Dendritic cell treated with granulocyte-macrophage colony-stimulating factor and Interleukin-4, amounts not matched to agents 40 ng/mL and 50 ng/mL, for 4 days (primary cell): ENCODE data around the gene PEA15.

Source experiments
- H3K27ac Mint-ChIP-seq: one replicate; pipeline ENCODE4 v1.8.0; 2022; ENCODE audit warnings: mild to moderate bottlenecking, mixed read lengths
- H3K27me3 Mint-ChIP-seq: one replicate; pipeline ENCODE4 v1.8.0; 2022; ENCODE audit warnings: mild to moderate bottlenecking, mixed read lengths
- H3K36me3 Mint-ChIP-seq: one replicate; pipeline ENCODE4 v1.8.0; 2022; ENCODE audit warnings: low read depth, mixed read lengths
- H3K4me1 Mint-ChIP-seq: one replicate; pipeline ENCODE4 v1.8.0; 2022; ENCODE audit warnings: low read depth, mixed read lengths
- H3K4me3 Mint-ChIP-seq: one replicate; pipeline ENCODE4 v1.8.0; 2022; ENCODE audit warnings: mild to moderate bottlenecking, moderate library complexity, mixed read lengths
- H3K9me3 Mint-ChIP-seq: one replicate; pipeline ENCODE4 v1.8.0; 2022; ENCODE audit warnings: mixed read lengths
- intact Hi-C: fragments of 100-400 bp; cut with micrococcal nuclease; formaldehyde crosslinking; loops from one replicate; pipeline ENCODE4 v1.15.0; 2022

Gene PEA15

GRCh38 chr1:160207118-160207650 is 2.0 kb downstream of the PEA15 start:
- H3K36me3 Mint-ChIP-seq = peaks cover 63% of the 10 kb centered on the region
- H3K27ac Mint-ChIP-seq = peak overlapping the region; percentile 69
- no peaks in the 10 kb centered on the region for H3K27me3 Mint-ChIP-seq
- peaks cover 77% of the 10 kb centered on the region for H3K4me1 Mint-ChIP-seq
- no peak overlapping the region for H3K4me3 Mint-ChIP-seq
- no peaks in the 10 kb centered on the region for H3K9me3 Mint-ChIP-seq
- intact Hi-C loops = no loop called here

GRCh38 chr1:160207771-160208556 is 2.8 kb downstream of the PEA15 start:
- intact Hi-C loops = no loop called here
- Mint-ChIP-seq H3K36me3 (peaks cover 70% of the 10 kb centered on the region), H3K9me3 (no peaks in the 10 kb centered on the region), H3K27me3 (no peaks in the 10 kb centered on the region), H3K4me3 (peak overlapping the region; percentile 22), H3K27ac (no peak overlapping the region), H3K4me1 (peaks cover 77% of the 10 kb centered on the region)

GRCh38 chr1:160208557-160209320 is 3.6 kb downstream of the PEA15 start:
- Mint-ChIP-seq H3K4me3 (no peak overlapping the region), H3K4me1 (peaks cover 83% of the 10 kb centered on the region), H3K27me3 (no peaks in the 10 kb centered on the region), H3K9me3 (no peaks in the 10 kb centered on the region), H3K27ac (no peak overlapping the region), H3K36me3 (peaks cover 78% of the 10 kb centered on the region)
- intact Hi-C loops = no loop called here

- H3K4me3 Mint-ChIP-seq = no peak overlapping the region
- H3K36me3 Mint-ChIP-seq = peaks cover 86% of the 10 kb centered on the region
- no peaks in the 10 kb centered on the region for H3K9me3 Mint-ChIP-seq
- no peak overlapping the region for H3K27ac Mint-ChIP-seq
- no peaks in the 10 kb centered on the region for H3K27me3 Mint-ChIP-seq
- intact Hi-C loops = no loop called here
- H3K4me1 Mint-ChIP-seq = peaks cover 82% of the 10 kb centered on the region
Observed at GRCh38 chr1:160209321-160210046, 4.3 kb downstream of the PEA15 start.

- Mint-ChIP-seq H3K27me3 (no peaks in the 10 kb centered on the region), H3K36me3 (peaks cover 91% of the 10 kb centered on the region), H3K4me3 (no peak overlapping the region), H3K9me3 (no peaks in the 10 kb centered on the region), H3K4me1 (peaks cover 86% of the 10 kb centered on the region), H3K27ac (no peak overlapping the region)
- intact Hi-C loops = no loop called here
Observed at GRCh38 chr1:160210561-160210960, 5.4 kb downstream of the PEA15 start.

- intact Hi-C loops = no loop called here
- Mint-ChIP-seq H3K36me3 (peaks cover 95% of the 10 kb centered on the region), H3K4me1 (peaks cover 89% of the 10 kb centered on the region), H3K9me3 (no peaks in the 10 kb centered on the region), H3K27me3 (no peaks in the 10 kb centered on the region), H3K27ac (no peak overlapping the region), H3K4me3 (no peak overlapping the region)
Observed at GRCh38 chr1:160211046-160211790, 6.0 kb downstream of the PEA15 start.

GRCh38 chr1:160214481-160215140 is 9.4 kb downstream of the PEA15 start:
- intact Hi-C loops = no loop called here
- Mint-ChIP-seq H3K36me3 (peaks cover 99% of the 10 kb centered on the region), H3K27me3 (no peaks in the 10 kb centered on the region)

GRCh38 chr1:160216301-160216700 is 11.1 kb downstream of the PEA15 start:
- H3K4me3 Mint-ChIP-seq = no peak overlapping the region
- peaks cover 99% of the 10 kb centered on the region for H3K36me3 Mint-ChIP-seq
- peaks cover 54% of the 10 kb centered on the region for H3K4me1 Mint-ChIP-seq
- no peak overlapping the region for H3K27ac Mint-ChIP-seq
- no peaks in the 10 kb centered on the region for H3K27me3 Mint-ChIP-seq
- no peaks in the 10 kb centered on the region for H3K9me3 Mint-ChIP-seq
- intact Hi-C loops = no loop called here

More at GRCh38 chr1:160214481-160215140, 9.4 kb downstream of the PEA15 start:
- Mint-ChIP-seq H3K4me1 (peaks cover 62% of the 10 kb centered on the region), H3K4me3 (no peak overlapping the region), H3K9me3 (no peaks in the 10 kb centered on the region), H3K27ac (peak overlapping the region; percentile 19)

GRCh38 chr1:160217481-160218051 is 12.4 kb downstream of the PEA15 start:
- no peaks in the 10 kb centered on the region for H3K27me3 Mint-ChIP-seq
- no peak overlapping the region for H3K4me3 Mint-ChIP-seq
- H3K27ac Mint-ChIP-seq = no peak overlapping the region
- intact Hi-C loops = no loop called here
- no peaks in the 10 kb centered on the region for H3K9me3 Mint-ChIP-seq
- H3K4me1 Mint-ChIP-seq = peaks cover 45% of the 10 kb centered on the region
- H3K36me3 Mint-ChIP-seq = peaks cover 89% of the 10 kb centered on the region

GRCh38 chr1:160219062-160219929 is 14.1 kb downstream of the PEA15 start:
- intact Hi-C loops = loop anchor here (1.0 kb wide), 1 partner anchor 26 kb away; no protein-coding TSS in a partner anchor
- no peaks in the 10 kb centered on the region for H3K27me3 Mint-ChIP-seq
- H3K4me3 Mint-ChIP-seq = no peak overlapping the region
- peaks cover 29% of the 10 kb centered on the region for H3K4me1 Mint-ChIP-seq
- H3K27ac Mint-ChIP-seq = no peak overlapping the region
- H3K9me3 Mint-ChIP-seq = no peaks in the 10 kb centered on the region
- H3K36me3 Mint-ChIP-seq = peaks cover 72% of the 10 kb centered on the region

- Mint-ChIP-seq H3K36me3 (peaks cover 62% of the 10 kb centered on the region), H3K9me3 (no peaks in the 10 kb centered on the region), H3K4me1 (peaks cover 23% of the 10 kb centered on the region), H3K27ac (no peak overlapping the region), H3K27me3 (no peaks in the 10 kb centered on the region), H3K4me3 (no peak overlapping the region)
- intact Hi-C loops = loop anchor here (1.0 kb wide), 1 partner anchor 118 kb away; no protein-coding TSS in a partner anchor
Observed at GRCh38 chr1:160220301-160220700, 15.1 kb downstream of the PEA15 start.

- intact Hi-C loops = no loop called here
- H3K27me3 Mint-ChIP-seq = no peaks in the 10 kb centered on the region
- H3K4me1 Mint-ChIP-seq = peaks cover 16% of the 10 kb centered on the region
- no peak overlapping the region for H3K4me3 Mint-ChIP-seq
- no peak overlapping the region for H3K27ac Mint-ChIP-seq
- no peaks in the 10 kb centered on the region for H3K9me3 Mint-ChIP-seq
- peaks cover 54% of the 10 kb centered on the region for H3K36me3 Mint-ChIP-seq
Observed at GRCh38 chr1:160221089-160221488, 15.9 kb downstream of the PEA15 start.
